IPS-15b (cell line): Measurements from ENCODE around the gene TSPAN11.
A peak's percentile ranks its signal among the peaks of the same experiment; 100 is the strongest.

ENCODE experiments used
- H3K27me3 ChIP-seq: one replicate; pipeline ENCODE4 v1.6.1; 2013; ENCODE audit warnings: low read length; ENCODE audit not compliant: control insufficient read depth, insufficient read depth
- H3K36me3 ChIP-seq: one replicate; pipeline ENCODE4 v1.6.1; 2013; ENCODE audit warnings: low read length; ENCODE audit not compliant: control insufficient read depth, insufficient read depth
- H3K4me1 ChIP-seq: one replicate; pipeline ENCODE4 v1.6.1; 2013; ENCODE audit warnings: mild to moderate bottlenecking, low read length; ENCODE audit not compliant: control insufficient read depth, insufficient read depth
- H3K4me3 ChIP-seq: one replicate; pipeline ENCODE4 v1.5.1; 2013; ENCODE audit warnings: low read depth, low read length
- H3K9ac ChIP-seq: one replicate; pipeline ENCODE4 v1.6.1; 2013; ENCODE audit warnings: low read depth, mild to moderate bottlenecking, low read length
- H3K9me3 ChIP-seq: one replicate; pipeline ENCODE4 v1.6.1; 2013; ENCODE audit warnings: mild to moderate bottlenecking, low read length; ENCODE audit not compliant: control insufficient read depth, insufficient read depth

The TSPAN11 gene

DNA sequence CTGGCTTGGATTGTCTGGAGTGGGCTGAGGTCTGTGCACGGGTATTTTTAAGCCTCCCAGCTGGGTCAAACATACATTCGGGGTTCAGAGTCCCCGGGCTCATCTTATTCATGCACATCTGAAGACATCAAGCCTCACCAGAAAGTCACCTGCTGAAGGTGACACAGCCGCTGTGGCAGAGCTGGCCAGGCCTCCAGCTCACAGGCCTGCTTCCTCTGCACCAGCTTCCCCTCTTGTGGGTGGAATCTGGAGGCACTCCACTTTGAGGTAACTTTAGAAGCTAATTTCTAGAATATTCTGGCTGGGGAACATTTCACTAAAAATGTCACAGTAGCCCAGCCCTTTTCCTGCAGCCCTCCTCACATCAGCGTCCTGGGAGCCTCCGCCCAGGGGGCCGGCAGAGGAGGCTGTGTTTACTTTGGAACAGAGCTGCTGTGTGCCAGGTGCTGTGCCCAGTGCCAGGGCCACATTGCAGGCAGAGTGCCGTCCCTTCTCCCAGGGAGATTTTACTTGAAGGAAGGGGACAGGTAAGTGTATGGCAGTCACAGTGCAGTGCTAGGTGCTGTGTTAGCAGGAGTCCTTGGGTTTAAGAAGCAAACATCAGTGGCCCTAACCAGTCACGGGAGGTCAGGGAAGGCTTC is 62.2 kb downstream of the TSPAN11 start:
- Histone ChIP-seq H3K27me3 (no peaks in the 10 kb centered on the region), H3K36me3 (no peaks in the 10 kb centered on the region), H3K4me1 (no peaks in the 10 kb centered on the region), H3K4me3 (no peak overlapping the region), H3K9me3 (no peaks in the 10 kb centered on the region), H3K9ac (no peak overlapping the region)

DNA sequence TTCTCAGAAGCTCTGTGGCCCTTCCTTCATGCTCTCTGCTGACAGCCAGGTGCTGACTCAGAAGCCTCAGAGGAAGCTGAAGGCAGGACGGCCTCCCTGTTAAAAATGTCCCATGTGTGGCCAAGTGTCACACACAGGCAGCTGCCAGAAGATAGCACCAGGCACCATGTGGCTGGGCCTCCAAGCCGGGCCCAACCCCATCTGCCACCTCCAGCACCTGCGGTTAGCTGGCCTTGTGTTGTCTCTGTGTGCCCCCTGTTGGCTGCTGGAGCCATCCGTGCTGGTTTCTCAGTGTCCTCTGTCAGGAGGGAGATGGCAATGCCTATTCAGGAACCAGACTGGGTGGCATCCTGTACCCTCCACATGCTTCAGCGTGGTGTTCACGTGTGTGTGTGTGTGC is 63.2 kb downstream of the TSPAN11 start:
- Histone ChIP-seq H3K27me3 (no peaks in the 10 kb centered on the region), H3K9ac (peak overlapping the region; percentile 37), H3K4me1 (no peaks in the 10 kb centered on the region), H3K9me3 (no peaks in the 10 kb centered on the region), H3K36me3 (no peaks in the 10 kb centered on the region), H3K4me3 (no peak overlapping the region)

DNA sequence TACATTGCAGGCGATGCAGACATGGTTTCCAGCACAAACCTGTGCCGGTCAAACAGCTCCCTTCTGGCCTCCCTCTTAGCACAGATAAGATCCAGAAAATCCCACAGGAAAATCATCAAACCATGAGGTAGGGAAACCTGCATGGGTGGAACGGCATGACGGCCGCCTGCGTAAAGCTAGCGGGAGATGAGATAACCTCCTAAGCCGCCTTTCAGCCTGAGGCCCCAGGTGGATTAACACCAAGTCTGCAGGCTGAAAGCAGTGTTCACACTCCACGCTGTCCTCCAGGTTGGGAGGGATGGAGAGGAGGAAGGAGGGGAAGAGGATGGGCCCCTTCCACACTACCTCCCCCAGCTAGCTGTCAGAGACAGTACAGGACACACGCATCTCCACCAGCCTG is 63.8 kb downstream of the TSPAN11 start:
- H3K36me3 ChIP-seq, result no peaks in the 10 kb centered on the region
- no peaks in the 10 kb centered on the region for H3K9me3 ChIP-seq
- no peak overlapping the region for H3K4me3 ChIP-seq
- H3K9ac ChIP-seq, result peak overlapping the region; percentile 37
- H3K27me3 ChIP-seq, result no peaks in the 10 kb centered on the region
- H3K4me1 ChIP-seq, result no peaks in the 10 kb centered on the region

DNA sequence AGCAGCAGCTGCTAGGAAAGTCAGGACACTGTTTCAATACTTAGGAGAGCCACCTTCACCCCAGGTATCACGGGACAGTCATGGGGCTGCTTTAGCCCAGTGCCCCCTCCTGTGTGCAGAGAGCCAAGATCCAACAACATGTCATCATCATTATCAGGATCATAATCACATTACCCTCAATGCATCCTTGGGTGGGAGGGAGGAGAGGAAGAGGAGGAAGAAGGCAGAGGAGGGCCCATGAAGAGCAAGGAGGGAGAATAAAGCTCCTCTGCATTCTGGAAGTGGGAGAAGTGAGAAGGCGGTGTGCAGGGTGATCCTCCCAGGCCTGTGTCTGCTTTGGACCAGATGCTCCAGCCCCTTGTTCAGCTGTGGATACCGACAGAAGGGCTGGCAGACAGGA is 64.2 kb downstream of the TSPAN11 start:
- Histone ChIP-seq H3K27me3 (no peaks in the 10 kb centered on the region), H3K4me3 (no peak overlapping the region), H3K9me3 (no peaks in the 10 kb centered on the region), H3K36me3 (no peaks in the 10 kb centered on the region), H3K9ac (no peak overlapping the region), H3K4me1 (no peaks in the 10 kb centered on the region)

DNA sequence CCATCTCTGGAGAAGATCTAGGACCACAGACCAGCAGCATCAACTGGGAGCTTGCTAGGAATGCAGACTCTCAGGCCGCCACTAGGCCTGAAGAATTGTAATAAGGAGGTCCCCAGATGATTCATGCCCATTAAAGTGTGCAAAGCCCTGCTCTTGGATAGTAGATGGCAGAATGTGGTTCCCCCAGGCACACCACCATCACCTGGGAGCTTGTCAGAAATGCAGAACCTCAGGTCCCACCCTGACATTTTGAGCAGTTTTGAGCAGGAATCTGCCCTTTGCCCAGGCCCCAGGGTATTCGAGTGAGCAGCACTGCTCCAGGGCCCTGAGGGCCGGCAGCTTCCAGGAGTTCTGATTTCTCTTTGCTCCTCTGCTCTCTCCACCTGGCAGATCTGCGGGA is 64.9 kb downstream of the TSPAN11 start:
- no peak overlapping the region for H3K4me3 ChIP-seq
- no peak overlapping the region for H3K9ac ChIP-seq
- no peaks in the 10 kb centered on the region for H3K27me3 ChIP-seq
- H3K9me3 ChIP-seq, result no peaks in the 10 kb centered on the region
- H3K4me1 ChIP-seq, result no peaks in the 10 kb centered on the region
- H3K36me3 ChIP-seq, result no peaks in the 10 kb centered on the region

DNA sequence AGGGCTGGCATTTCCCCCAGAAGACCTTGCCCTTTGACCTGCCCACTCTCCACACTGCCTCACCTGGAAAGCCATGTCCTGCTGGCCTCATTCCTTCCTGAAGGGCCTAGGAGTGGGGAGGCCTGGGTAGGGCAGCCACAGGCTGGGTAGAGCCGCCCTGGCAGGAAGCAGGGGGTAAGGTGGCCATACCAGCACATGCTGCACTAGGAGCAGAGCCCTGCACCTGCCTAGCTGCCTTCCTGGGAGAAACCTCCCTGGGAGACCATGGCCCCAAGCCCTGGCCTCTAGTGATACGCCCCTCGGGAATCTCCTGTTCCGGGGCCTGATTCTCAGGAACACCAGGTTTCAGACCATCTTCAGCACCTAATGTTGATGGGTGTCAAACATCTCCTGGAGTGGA is 65.8 kb downstream of the TSPAN11 start:
- H3K27me3 ChIP-seq, result no peaks in the 10 kb centered on the region
- H3K4me3 ChIP-seq, result no peak overlapping the region

DNA sequence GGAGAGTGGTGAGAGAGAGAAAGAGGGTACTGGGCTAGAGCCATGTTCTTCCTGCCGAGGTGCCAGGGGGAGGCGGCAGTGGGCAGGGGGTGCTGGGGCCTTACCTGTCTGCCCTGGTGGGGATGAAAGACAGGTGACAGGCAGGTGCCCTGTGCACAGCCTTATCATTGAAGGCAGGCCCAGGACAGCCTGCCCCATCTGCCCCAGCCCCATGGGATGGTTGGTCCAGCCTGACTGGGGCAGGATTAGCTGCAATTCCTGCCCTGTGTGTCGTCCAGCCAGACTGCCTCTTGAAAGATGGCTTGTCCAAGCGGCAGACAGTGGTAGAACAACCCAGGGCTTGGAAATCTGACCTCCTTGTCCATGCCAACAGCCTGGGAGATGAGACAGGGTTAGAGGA is 67.2 kb downstream of the TSPAN11 start:
- Histone ChIP-seq H3K4me3 (no peak overlapping the region), H3K9me3 (no peaks in the 10 kb centered on the region), H3K9ac (no peak overlapping the region), H3K36me3 (no peaks in the 10 kb centered on the region), H3K4me1 (no peaks in the 10 kb centered on the region), H3K27me3 (no peaks in the 10 kb centered on the region)

More for the DNA sequence above, 65.8 kb downstream of the TSPAN11 start:
- Histone ChIP-seq H3K9me3 (no peaks in the 10 kb centered on the region), H3K9ac (no peak overlapping the region), H3K4me1 (no peaks in the 10 kb centered on the region), H3K36me3 (no peaks in the 10 kb centered on the region)

DNA sequence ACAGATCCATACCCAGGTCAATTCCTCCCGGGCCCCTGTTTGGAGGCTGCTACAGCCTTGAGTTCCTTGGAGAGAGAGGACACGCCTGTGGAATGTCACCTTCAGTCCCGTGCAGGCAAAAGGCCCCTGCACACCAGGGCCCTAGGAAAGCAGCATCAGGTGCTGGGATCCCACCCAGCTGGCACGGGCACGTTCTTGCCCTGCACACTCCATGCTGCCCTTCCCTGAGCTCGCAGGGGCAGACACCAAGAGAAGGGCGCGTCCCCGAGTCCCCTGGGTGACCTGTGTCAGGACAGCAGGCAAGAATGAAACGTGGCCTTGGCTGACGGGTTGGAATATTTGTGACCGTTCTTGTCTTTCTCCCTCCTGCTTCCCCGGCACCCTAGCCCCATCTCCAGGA is 67.7 kb downstream of the TSPAN11 start:
- no peaks in the 10 kb centered on the region for H3K27me3 ChIP-seq
- no peaks in the 10 kb centered on the region for H3K36me3 ChIP-seq
- no peak overlapping the region for H3K4me3 ChIP-seq
- H3K9me3 ChIP-seq, result no peaks in the 10 kb centered on the region
- H3K9ac ChIP-seq, result no peak overlapping the region
- H3K4me1 ChIP-seq, result no peaks in the 10 kb centered on the region

DNA sequence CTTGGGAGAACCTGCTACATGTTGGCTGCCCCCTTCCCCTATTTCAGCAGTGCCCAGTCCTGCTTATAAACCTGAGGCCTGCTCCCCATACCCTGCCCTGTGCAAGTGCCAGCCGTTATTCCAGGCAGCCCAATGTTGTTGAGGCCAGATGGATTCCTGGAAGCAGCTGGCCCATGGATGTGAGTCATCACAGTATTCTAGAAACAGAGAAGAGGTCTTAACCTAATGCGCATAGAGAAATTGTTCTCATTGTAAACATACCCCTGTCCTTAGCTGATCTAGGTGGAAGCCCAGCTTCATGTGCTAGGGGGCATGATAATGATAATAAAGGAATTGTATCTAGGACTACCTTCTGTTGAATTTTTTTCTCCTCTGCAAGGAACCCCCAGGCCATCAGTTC is 69.7 kb downstream of the TSPAN11 start:
- no peaks in the 10 kb centered on the region for H3K36me3 ChIP-seq
- no peak overlapping the region for H3K4me3 ChIP-seq
- no peaks in the 10 kb centered on the region for H3K9me3 ChIP-seq
- H3K27me3 ChIP-seq, result no peaks in the 10 kb centered on the region
- H3K4me1 ChIP-seq, result no peaks in the 10 kb centered on the region
- H3K9ac ChIP-seq, result no peak overlapping the region

DNA sequence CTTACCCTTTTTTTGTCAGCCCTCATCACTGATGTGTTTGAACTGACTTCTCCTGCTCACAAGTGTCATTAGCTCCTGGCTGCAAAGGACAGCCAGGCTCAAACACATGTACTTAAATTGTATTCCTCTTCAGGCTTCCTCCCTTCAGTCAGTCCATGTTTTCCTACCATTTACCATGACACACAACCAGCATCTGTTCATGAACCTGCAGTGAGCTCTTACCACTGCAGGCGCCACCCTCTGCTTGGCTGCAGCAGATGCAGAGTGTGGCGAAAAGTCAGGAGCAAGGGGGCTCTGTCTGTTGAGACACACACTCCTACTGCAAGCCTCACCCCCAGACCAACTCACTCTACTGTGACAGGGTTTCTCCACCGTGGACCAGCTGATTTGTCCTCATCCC is 70.2 kb downstream of the TSPAN11 start:
- Histone ChIP-seq H3K9me3 (no peaks in the 10 kb centered on the region), H3K27me3 (no peaks in the 10 kb centered on the region), H3K9ac (no peak overlapping the region), H3K4me1 (no peaks in the 10 kb centered on the region), H3K4me3 (no peak overlapping the region), H3K36me3 (no peaks in the 10 kb centered on the region)

DNA sequence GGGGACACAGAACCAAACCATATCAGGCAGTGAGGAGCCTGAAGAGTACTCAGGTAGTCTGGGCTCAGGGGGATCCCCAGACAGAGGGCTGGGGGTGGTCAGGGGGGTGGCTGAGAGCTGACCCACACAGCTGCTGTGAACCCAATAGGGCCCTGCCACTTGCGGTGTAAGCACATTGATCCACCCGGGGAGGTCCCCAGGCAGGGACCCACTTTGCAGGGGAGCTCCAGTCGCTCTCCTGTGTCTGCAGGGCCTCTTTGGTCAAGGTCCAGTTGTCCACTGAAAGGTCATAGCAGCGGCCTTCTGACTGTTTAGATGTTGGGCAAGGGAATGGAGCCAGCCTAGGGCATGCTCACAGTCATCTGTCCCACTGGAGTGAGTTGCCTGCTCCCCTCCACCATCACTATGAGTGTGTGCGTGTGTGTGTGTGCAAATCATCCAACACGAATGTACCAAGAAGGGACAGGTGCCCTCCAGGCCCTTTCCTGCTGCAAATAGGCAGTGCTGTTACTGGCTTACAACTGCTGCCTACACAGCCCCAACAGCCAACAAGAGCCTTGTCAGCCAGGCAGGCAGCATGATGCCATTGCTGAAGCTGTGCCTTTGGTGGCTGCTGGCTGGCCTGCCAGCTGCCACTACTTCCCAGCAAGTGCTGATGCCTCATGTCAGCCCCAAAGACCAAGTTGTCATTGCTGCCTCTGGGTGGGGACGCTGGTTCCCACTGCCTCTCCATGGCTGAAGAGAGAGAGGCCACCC is 71.3 kb downstream of the TSPAN11 start:
- H3K36me3 ChIP-seq, result no peaks in the 10 kb centered on the region
- no peaks in the 10 kb centered on the region for H3K27me3 ChIP-seq

DNA sequence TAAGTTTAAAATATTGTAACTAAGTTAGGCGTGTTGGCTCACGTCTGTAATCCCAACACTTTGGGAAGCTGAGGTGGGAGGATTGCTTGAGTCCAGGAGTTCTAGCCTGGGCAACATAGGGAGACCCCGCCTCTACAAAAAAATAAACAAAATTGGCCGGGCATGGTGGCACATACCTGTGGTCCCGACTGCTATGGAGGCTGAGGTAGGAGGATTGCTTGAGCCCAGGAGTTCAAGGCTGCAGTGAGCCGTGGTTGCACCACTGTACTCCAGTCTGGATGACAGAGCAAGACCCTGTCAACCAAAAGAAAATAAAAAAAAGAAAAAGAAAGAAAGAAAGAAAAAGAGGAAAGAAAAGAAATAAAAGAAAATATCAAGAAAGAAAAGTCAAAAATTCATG is 72.5 kb downstream of the TSPAN11 start:
- Histone ChIP-seq H3K27me3 (no peaks in the 10 kb centered on the region), H3K9ac (no peak overlapping the region), H3K9me3 (no peaks in the 10 kb centered on the region), H3K4me1 (no peaks in the 10 kb centered on the region), H3K4me3 (no peak overlapping the region), H3K36me3 (no peaks in the 10 kb centered on the region)

More for the DNA sequence above, 71.3 kb downstream of the TSPAN11 start:
- Histone ChIP-seq H3K9ac (no peak overlapping the region), H3K4me1 (no peaks in the 10 kb centered on the region), H3K4me3 (no peak overlapping the region), H3K9me3 (no peaks in the 10 kb centered on the region)
